HG02610 (cell line): ENCODE measurements around the gene FAM163B.

Experiments used
- ATAC-seq: cut with Tn5 transposase; IDR thresholded peaks from one replicate; pipeline ENCODE4 v1.9.1; 2021; ENCODE audit warnings: mild to moderate bottlenecking, moderate library complexity; ENCODE audit not compliant: unreplicated experiment

The FAM163B gene

GRCh38 chr9:133600739-133601138 lies 8.4 kb downstream of the FAM163B start:
- no peak for ATAC-seq

GRCh38 chr9:133599470-133600173 lies 9.6 kb downstream of the FAM163B start:
- ATAC-seq, result no peak

GRCh38 chr9:133598978-133599377 lies 10.2 kb downstream of the FAM163B start:
- no peak for ATAC-seq

- ATAC-seq, result no peak
Observed at GRCh38 chr9:133597316-133597957, 11.8 kb downstream of the FAM163B start.

- ATAC-seq, result no peak
Observed at GRCh38 chr9:133595910-133596309, 13.3 kb downstream of the FAM163B start.

- no peak for ATAC-seq
Observed at GRCh38 chr9:133594310-133594709, 14.9 kb downstream of the FAM163B start.

GRCh38 chr9:133593587-133594253 lies 15.5 kb downstream of the FAM163B start:
- ATAC-seq, result no peak

GRCh38 chr9:133592731-133593409 lies 16.3 kb downstream of the FAM163B start:
- no peak for ATAC-seq

GRCh38 chr9:133591985-133592384 lies 17.2 kb downstream of the FAM163B start:
- ATAC-seq, result no peak

- no peak for ATAC-seq
Observed at GRCh38 chr9:133591116-133591910, 17.9 kb downstream of the FAM163B start.

GRCh38 chr9:133590231-133590855 lies 18.8 kb downstream of the FAM163B start:
- ATAC-seq, result no peak

- no peak for ATAC-seq
Observed at GRCh38 chr9:133589454-133590227, 19.5 kb downstream of the FAM163B start.

- ATAC-seq, result no peak
Observed at GRCh38 chr9:133587466-133587865, 21.7 kb downstream of the FAM163B start.

- ATAC-seq, result no peak
Observed at GRCh38 chr9:133587051-133587450, 22.1 kb downstream of the FAM163B start.

GRCh38 chr9:133585481-133586351 lies 23.5 kb downstream of the FAM163B start:
- ATAC-seq, result no peak

- no peak for ATAC-seq
Observed at GRCh38 chr9:133584559-133585476, 24.4 kb downstream of the FAM163B start.

GRCh38 chr9:133584167-133584558 lies 25.0 kb downstream of the FAM163B start:
- no peak for ATAC-seq
